Natural killer cell (primary cell): ENCODE measurements around the gene CMSS1. TPM values are rescaled to one million over a fixed set of nuclear protein-coding genes. Genes with fewer than 3 reads are reported as not detected.

Experiments
- ATAC-seq, 3 donors: fragments of 150-1000 bp in 2 of 3; fragments of 200-7000 bp in 1 of 3; cut with Tn5 transposase; 1 replicate in 1 of 3; 2 replicates in 2 of 3; pipeline ENCODE4 v1.10.0; 2021; ENCODE audit warnings: mild to moderate bottlenecking in 2 of 3, moderate library complexity in 2 of 3
- DNase-seq, 2 donors: peaks; one replicate each; pipeline versions ENCODE4 v3.0.0 to v3.0.0-alpha.2; 2013 to 2021; ENCODE audit warnings: mixed read lengths in 1 of 2
- H3K27ac ChIP-seq: one replicate; pipeline ENCODE4 v1.5.1; 2013; ENCODE audit warnings: mild to moderate bottlenecking, low read length
- H3K27me3 ChIP-seq: one replicate; pipeline ENCODE4 v1.6.1; 2013; ENCODE audit warnings: low read length; ENCODE audit not compliant: control insufficient read depth, insufficient read depth
- H3K36me3 ChIP-seq: one replicate; pipeline ENCODE4 v1.6.1; 2013; ENCODE audit warnings: low read length; ENCODE audit not compliant: control insufficient read depth, insufficient read depth
- H3K4me1 ChIP-seq: one replicate; pipeline ENCODE4 v1.6.1; 2013; ENCODE audit warnings: low read length; ENCODE audit not compliant: control insufficient read depth, insufficient read depth
- H3K4me3 ChIP-seq: one replicate; pipeline ENCODE4 v1.5.1; 2013; ENCODE audit warnings: low read length
- H3K9me3 ChIP-seq: one replicate; pipeline ENCODE4 v1.6.1; 2013; ENCODE audit warnings: low read length; ENCODE audit not compliant: control insufficient read depth, insufficient read depth
- H3K27ac Mint-ChIP-seq, 2 donors: one replicate each; pipeline ENCODE4 v1.8.0; 2022; ENCODE audit warnings: mild to moderate bottlenecking in 2 of 2, mixed read lengths in 2 of 2, moderate library complexity in 1 of 2
- H3K27me3 Mint-ChIP-seq, 2 donors: one replicate each; pipeline ENCODE4 v1.8.0; 2022; ENCODE audit warnings: low read depth in 2 of 2, mixed read lengths in 2 of 2
- H3K36me3 Mint-ChIP-seq: one replicate; pipeline ENCODE4 v1.8.0; 2022; ENCODE audit warnings: mixed read lengths
- H3K4me1 Mint-ChIP-seq, 2 donors: one replicate each; pipeline ENCODE4 v1.8.0; 2022; ENCODE audit warnings: mixed read lengths in 2 of 2
- H3K4me3 Mint-ChIP-seq: one replicate; pipeline ENCODE4 v1.8.0; 2022; ENCODE audit warnings: mild to moderate bottlenecking, moderate library complexity, mixed read lengths
- H3K9me3 Mint-ChIP-seq, 2 donors: one replicate each; pipeline ENCODE4 v1.8.0; 2022; ENCODE audit warnings: mixed read lengths in 2 of 2
- CTCF ChIP-seq: fragments of 200-600 bp; IDR thresholded peaks from one replicate; pipeline ENCODE4 v1.8.0; 2022; ENCODE audit warnings: antibody characterized with exemption
- WGBS: methylation state at CpG from one replicate; pipeline ENCODE4 v1.1.7; 2013; ENCODE audit warnings: missing lambda C conversion rate; ENCODE audit not compliant: insufficient coverage; 5-methylcytosine and 5-hydroxymethylcytosine counted together
- intact Hi-C: fragments of 100-400 bp; cut with micrococcal nuclease; formaldehyde crosslinking; loops from one replicate; pipeline ENCODE4 v1.14.2; 2022
- total RNA-seq, 4 donors: library from RNA; stranded (reverse); fragments of 120-200 nt in 1 of 4; gene quantifications; one replicate each; pipeline versions ENCODE4 v1.2.3 to v1.2.4, GENCODE V29; 2013 to 2022

Gene CMSS1
- total RNA-seq, 3 donors from 2014 or later (not counting 1 experiment from before 2014, with no cell fraction given) = 7.8 to 12.7 (median 9.2) TPM

GRCh38 chr3:100008081-100008698, 190.5 kb downstream of the CMSS1 start:
- H3K4me3 ChIP-seq = no peak overlapping the region
- H3K27me3 ChIP-seq = no peaks in the 10 kb centered on the region
- TF ChIP-seq CTCF = no peak
- H3K4me3 Mint-ChIP-seq = no peak overlapping the region
- no peaks in the 10 kb centered on the region for H3K9me3 Mint-ChIP-seq
- no peaks in the 10 kb centered on the region for H3K27me3 Mint-ChIP-seq
- no peak overlapping the region for H3K27ac ChIP-seq
- intact Hi-C loops = no loop called here
- H3K4me1 Mint-ChIP-seq = peaks cover 6 to 8% of the 10 kb centered on the region in 2 donors
- no peak overlapping the region for H3K27ac Mint-ChIP-seq
- H3K36me3 ChIP-seq = no peaks in the 10 kb centered on the region
- DNase-seq (no peak), ATAC-seq (no peak)
- H3K4me1 ChIP-seq = no peaks in the 10 kb centered on the region
- no peaks in the 10 kb centered on the region for H3K9me3 ChIP-seq
- H3K36me3 Mint-ChIP-seq = no peaks in the 10 kb centered on the region

- intact Hi-C loops = no loop called here
- Histone ChIP-seq H3K36me3 (no peaks in the 10 kb centered on the region), H3K4me1 (no peaks in the 10 kb centered on the region), H3K27me3 (no peaks in the 10 kb centered on the region), H3K4me3 (no peak overlapping the region), H3K9me3 (no peaks in the 10 kb centered on the region), H3K27ac (no peak overlapping the region)
- TF ChIP-seq CTCF = no peak
- 100% methylated on average over 3 of the region's 5 CpGs for WGBS
- Mint-ChIP-seq H3K27me3 (no peaks in the 10 kb centered on the region), H3K4me3 (no peak overlapping the region), H3K4me1 (peaks cover 6 to 8% of the 10 kb centered on the region in 2 donors), H3K36me3 (no peaks in the 10 kb centered on the region), H3K27ac (no peak overlapping the region), H3K9me3 (no peaks in the 10 kb centered on the region)
- ATAC-seq = no peak
- DNase-seq = no peak
Observed at GRCh38 chr3:100009276-100010086, 191.8 kb downstream of the CMSS1 start.

DNA sequence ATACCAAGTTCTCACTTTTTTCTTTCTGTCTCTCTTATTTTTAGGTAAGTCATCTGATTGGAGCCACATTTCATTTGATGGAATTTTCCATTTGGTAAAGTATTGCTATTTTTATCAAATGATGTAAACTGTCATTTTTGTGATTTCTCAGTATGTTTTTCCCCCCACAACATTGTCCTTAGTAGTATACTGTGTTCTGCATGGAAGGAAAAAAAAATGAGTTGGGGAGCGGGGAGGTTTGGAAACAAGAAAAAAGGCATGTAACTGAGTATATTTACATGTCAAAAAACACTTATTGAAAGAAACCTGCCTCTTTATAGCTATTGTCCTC, 192.4 kb downstream of the CMSS1 start:
- DNase-seq = no peak
- no peaks in the 10 kb centered on the region for H3K36me3 ChIP-seq
- no peaks in the 10 kb centered on the region for H3K9me3 ChIP-seq
- H3K4me1 ChIP-seq = no peaks in the 10 kb centered on the region
- no peak for ATAC-seq
- Mint-ChIP-seq H3K27me3 (no peaks in the 10 kb centered on the region), H3K4me1 (peaks cover 6 to 8% of the 10 kb centered on the region in 2 donors), H3K4me3 (no peak overlapping the region), H3K27ac (no peak overlapping the region), H3K36me3 (no peaks in the 10 kb centered on the region), H3K9me3 (no peaks in the 10 kb centered on the region)
- WGBS = no CpG with 5 or more reads among the region's 1 CpG
- no peak for TF ChIP-seq CTCF
- no peak overlapping the region for H3K4me3 ChIP-seq
- H3K27me3 ChIP-seq = no peaks in the 10 kb centered on the region
- no peak overlapping the region for H3K27ac ChIP-seq
- intact Hi-C loops = no loop called here
